ENCODE measurements around the gene DCAKD. TPM values are rescaled to one million over a fixed set of nuclear protein-coding genes. Genes with fewer than 3 reads are reported as not detected.

DCAKD gene
- total and polyA plus RNA-seq, 10 of the 15 experiments (the other 5 are each of a cell fraction or from before 2014, with no cell fraction given) = 11.6 to 62.7 (median 38.3) TPM

DNA sequence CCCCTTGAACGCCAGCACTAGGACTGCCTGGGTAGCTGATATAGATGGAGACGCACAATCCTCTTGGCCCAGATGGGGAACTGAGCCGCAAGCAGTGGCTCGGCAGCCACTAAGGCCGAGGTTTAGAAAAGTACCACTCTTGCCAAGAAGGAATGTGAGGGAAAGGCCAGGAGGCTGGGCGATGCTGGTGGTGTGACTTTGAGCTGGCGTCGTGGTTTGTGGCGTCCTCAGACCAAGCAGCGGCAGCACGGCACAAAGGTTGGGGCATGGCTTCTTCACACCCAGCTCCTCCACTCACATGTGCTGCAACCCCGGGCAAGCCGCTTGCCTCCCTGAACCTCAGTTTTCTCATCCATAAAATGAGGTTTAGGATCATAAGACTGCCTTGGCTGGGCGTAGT, 15.6 kb downstream of the DCAKD start:
- no peak for DNase-seq (ENCODE audit: low read depth, low spot score)
- peaks cover 3 to 5% of the 10 kb centered on the region in 2 experiments for H3K36me3 ChIP-seq (ENCODE audit: control insufficient read depth in 2 of 2, insufficient read depth in 2 of 2, low read length in 1 of 2)
- H3K27ac ChIP-seq (ENCODE audit: control insufficient read depth, insufficient read depth) = no peak overlapping the region
- ChIA-PET SMC1A (ENCODE audit: uncharacterized antibody, unreplicated experiment) (no interaction called here), RAD21 (ENCODE audit: unreplicated experiment) (no interaction called here), POLR2A (interaction anchor here (0.6 kb wide), 1 partner anchor 159 kb away, joined by 4 read pairs; no protein-coding TSS in a partner anchor), CTCF (interaction anchor here (1.1 to 4.3 kb wide), 2 partner anchors 11 to 99 kb away, joined by 4 to 13 read pairs; partner anchors contain the start of gene ACBD4)
- no TSS peak for BruUV-seq (replicated peaks)
- WGBS (ENCODE audit: insufficient coverage, insufficient replicate concordance, low lambda C conversion rate, missing lambda C conversion rate) = 94% methylated on average over 14 of the region's 14 CpGs
- TF ChIP-seq ETV6 (conservative IDR thresholded peaks at IDR 0.05 in 1 of 2, IDR thresholded peaks at IDR 0.05 in 1 of 2; ENCODE audit: borderline replicate concordance in 1 of 2, low read depth in 1 of 2) (no peak), SMAD5 (IDR thresholded peaks at IDR 0.05; ENCODE audit: low read depth) (no peak), ZZZ3 (IDR thresholded peaks at IDR 0.05; ENCODE audit: control insufficient read depth, insufficient read length, low read depth) (no peak), TARDBP (IDR thresholded peaks at IDR 0.05; ENCODE audit: borderline replicate concordance) (no peak), BACH1 (IDR thresholded peaks at IDR 0.05; ENCODE audit: borderline replicate concordance) (no peak), NBN (IDR thresholded peaks at IDR 0.05) (no peak), FOXK2 (IDR thresholded peaks at IDR 0.05) (no peak), SMAD1 (IDR thresholded peaks at IDR 0.05; ENCODE audit: low read depth, partially characterized antibody) (no peak), MYC (IDR thresholded peaks at IDR 0.05; ENCODE audit: insufficient read depth, insufficient read length, insufficient replicate concordance, low read length, severe bottlenecking) (no peak), IKZF1 (conservative IDR thresholded peaks at IDR 0.05) (no peak), BCL3 (IDR thresholded peaks at IDR 0.05; ENCODE audit: borderline replicate concordance, insufficient read depth, low read depth, low read length, poor library complexity, severe bottlenecking) (no peak), GATAD2B (conservative IDR thresholded peaks at IDR 0.05; ENCODE audit: low read depth) (no peak), PAX5 (IDR thresholded peaks at IDR 0.05; ENCODE audit: borderline replicate concordance, low read depth, low read length) (no peak), E2F4 (IDR thresholded peaks at IDR 0.05; ENCODE audit: low read depth, low read length) (no peak), ZNF217 (IDR thresholded peaks at IDR 0.05) (no peak), ZNF274 (IDR thresholded peaks at IDR 0.05; ENCODE audit: insufficient read depth, insufficient read length) (no peak)
- peaks cover 14% of the 10 kb centered on the region for H3K4me1 ChIP-seq (ENCODE audit: control insufficient read depth, insufficient read depth, low read length)
- H3K9ac ChIP-seq (ENCODE audit: control insufficient read depth, insufficient read depth, low read length) = no peak overlapping the region
- no peaks in the 10 kb centered on the region for H4K20me1 ChIP-seq (ENCODE audit: control insufficient read depth, insufficient read depth)
- in situ Hi-C loops (cut with MboI) = no loop called here
- no peak for ATAC-seq
- H3K4me3 ChIP-seq = no peak overlapping the region
- FAIRE-seq = no peak
- no peak overlapping the region for H2AFZ ChIP-seq (ENCODE audit: control insufficient read depth, low read depth, low read length)
- H3K27me3 ChIP-seq (replicated peaks in 1 of 2; ENCODE audit: control insufficient read depth in 2 of 2, insufficient read depth in 2 of 2, low read length in 1 of 2) = no peaks in the 10 kb centered on the region
- H3K4me2 ChIP-seq (ENCODE audit: control insufficient read depth, insufficient read depth) = no peak overlapping the region
- H3K79me2 ChIP-seq (ENCODE audit: control insufficient read depth, insufficient read depth, low read length) = peaks cover 14% of the 10 kb centered on the region
- no peaks in the 10 kb centered on the region for H3K9me3 ChIP-seq (replicated peaks; ENCODE audit: control insufficient read depth, insufficient read depth, low read length)
- intact Hi-C loops (cut with micrococcal nuclease; ENCODE audit: unreplicated experiment) = no loop called here
